HG03520 (cell line): ENCODE data around the gene KREMEN1.
"Not testable (repeated sequence)": the region's sequence is repeated elsewhere in the genome, so short reads cannot be mapped to it uniquely, and the experiment has no call there.

ENCODE experiments used
- ATAC-seq: cut with Tn5 transposase; IDR thresholded peaks from one replicate; pipeline ENCODE4 v1.9.1; 2021; ENCODE audit warnings: mild to moderate bottlenecking, moderate library complexity; ENCODE audit not compliant: unreplicated experiment

The KREMEN1 gene

GRCh38 chr22:29074276-29074772 lies 1.5 kb downstream of the KREMEN1 start:
- no peak for ATAC-seq

DNA sequence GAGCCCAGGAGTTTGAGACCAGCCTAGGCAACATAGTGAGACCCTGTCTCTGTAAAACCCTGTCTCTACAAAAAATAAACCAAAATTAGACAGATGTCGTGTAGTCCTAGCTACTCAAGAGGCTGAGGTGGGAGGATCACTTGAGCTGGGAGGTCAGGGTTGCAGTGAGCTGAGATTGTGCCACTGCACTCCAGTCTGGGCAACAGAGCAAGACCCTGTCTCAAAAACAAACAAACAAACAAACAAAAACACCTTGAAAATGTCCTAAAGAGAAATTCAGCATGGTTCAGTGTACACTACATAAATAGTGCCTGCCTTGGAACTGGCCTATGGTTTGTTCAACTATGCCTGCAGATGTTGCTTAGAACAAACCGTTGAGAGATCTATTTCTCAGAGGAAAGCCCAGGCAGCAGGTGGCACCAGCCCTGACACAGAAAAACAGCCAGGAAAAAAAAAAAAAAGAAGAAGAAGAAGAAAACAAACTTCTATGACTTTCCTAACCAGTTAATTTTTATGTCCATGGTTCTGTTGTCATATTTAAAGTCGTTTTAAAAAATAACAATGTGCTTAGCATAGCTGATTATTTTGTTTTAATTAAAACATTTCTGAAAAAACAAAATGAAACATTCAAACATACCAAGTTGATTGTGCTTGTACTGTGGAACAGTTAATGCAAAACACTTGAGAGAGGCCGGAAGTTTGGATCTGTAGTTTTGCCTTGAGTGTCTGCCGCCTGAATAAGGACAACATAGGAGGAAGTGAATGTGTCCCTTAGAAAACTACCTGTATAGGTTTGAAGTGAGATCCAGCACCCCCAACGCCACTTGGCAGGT lies 5.4 kb downstream of the KREMEN1 start:
- ATAC-seq = no peak

DNA sequence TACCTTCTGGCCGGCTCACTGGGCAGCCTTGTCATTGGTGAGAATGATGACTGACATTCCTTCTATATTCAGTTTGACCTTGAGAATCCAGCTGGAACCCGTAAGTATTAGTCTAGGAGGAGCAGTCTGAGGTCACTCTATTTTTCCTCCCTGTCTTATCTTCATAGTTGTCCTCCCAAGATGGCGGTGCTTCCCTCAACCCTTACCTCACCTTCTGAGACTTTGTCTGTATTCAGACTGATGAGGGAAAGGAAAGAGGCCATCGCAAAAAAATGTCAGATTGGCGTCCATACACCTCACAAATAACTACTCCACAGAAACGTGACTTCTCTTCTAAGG lies 6.0 kb downstream of the KREMEN1 start:
- ATAC-seq = no peak

GRCh38 chr22:29079218-29079901 lies 6.5 kb downstream of the KREMEN1 start:
- no peak for ATAC-seq

DNA sequence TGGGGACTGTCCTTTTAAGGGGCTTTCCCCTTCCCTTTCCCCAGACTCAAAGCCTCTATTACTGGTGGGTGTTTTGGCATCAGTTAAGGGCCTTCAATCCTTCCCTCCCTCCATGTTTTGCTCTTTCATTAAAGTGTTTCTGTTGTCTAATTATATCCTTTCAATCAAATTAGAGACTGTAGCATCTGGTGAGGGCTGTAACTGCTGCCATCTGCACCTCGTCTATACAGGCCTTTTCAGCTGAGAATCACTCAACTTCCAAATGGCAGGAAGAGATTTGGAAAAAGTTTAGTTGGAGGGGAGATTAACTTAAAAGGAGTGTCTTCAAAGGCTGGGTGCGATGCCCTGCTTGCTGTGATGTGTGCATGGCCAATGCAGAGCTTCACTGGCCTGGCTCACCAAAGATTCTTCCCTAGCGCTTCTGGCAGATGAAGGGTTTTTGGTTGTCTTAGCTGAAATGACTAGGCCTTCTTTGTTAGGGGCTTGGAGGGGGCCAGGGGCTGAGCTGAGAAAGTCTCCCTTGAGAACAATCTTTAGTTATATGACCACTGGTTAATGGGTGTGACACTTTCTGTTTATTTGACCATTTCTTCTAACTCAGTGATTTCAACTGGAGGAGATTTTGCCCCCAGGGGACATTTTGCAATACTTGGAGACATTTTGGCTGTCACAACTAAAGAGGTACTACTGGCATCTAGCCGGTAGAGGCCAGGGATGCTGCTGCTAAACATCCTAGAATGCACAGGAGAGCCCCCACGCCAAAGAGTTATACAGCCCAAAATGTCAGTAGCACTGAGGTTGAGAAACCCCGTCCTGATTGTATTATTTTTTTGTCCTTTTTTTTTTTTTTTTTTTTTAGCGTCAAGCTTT lies 7.5 kb downstream of the KREMEN1 start:
- no peak for ATAC-seq

- ATAC-seq = no peak
Observed at GRCh38 chr22:29081517-29082236, 8.8 kb downstream of the KREMEN1 start.

DNA sequence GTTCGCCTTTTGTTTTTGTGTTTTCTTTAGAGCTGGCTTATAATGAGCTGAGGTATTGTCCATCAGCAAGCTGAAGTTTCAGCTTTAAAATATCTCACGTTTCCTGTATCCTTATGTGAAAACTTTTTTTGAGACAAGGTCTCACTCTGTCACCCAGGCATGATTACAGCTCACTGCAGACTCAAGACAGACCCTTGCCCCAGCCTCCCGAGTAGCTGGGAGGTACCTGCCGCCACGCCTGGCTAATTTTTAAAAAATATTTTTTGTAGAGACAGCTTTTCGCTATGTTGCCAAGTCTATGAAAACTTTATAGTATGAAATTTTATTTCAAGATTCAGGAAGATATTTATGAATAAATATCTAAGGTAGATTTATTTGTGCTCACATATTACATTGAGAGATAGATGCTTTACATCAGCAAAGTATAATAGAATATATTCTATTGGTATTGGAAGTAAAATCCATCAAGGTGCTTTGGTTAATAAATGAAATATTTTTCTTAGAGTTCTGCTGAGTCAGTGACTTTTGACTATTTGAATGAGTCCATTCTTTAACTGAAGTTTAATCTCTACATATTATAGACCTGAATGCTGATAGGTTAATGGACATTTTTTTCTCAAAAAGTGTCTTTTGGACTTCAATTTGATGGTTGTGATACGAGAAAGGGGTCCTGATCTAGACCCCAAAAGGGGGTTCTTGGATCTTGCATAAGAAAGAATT lies 10.2 kb downstream of the KREMEN1 start:
- no peak for ATAC-seq

GRCh38 chr22:29083576-29083932 lies 10.7 kb downstream of the KREMEN1 start:
- not testable (repeated sequence) for ATAC-seq

- ATAC-seq = no peak
Observed at GRCh38 chr22:29083933-29084591, 11.2 kb downstream of the KREMEN1 start.

DNA sequence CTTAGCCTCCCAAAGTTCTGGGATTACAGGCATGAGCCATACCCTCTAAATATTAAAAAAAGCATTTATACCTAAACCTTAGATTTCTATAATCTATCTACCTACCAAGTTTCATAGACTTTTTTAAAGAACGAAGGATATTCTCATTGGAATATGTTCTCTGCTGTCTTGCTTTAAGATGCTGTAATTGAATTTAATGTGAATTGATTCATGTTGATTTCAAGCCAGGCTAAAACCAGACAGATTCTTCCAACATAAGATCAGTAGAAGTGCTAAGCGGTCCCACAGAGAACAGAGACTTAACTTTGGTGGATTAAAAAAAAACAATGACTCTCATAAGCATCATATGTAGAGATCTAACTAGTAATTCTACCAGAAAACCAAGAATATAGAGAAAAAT lies 14.2 kb downstream of the KREMEN1 start:
- ATAC-seq = no peak

DNA sequence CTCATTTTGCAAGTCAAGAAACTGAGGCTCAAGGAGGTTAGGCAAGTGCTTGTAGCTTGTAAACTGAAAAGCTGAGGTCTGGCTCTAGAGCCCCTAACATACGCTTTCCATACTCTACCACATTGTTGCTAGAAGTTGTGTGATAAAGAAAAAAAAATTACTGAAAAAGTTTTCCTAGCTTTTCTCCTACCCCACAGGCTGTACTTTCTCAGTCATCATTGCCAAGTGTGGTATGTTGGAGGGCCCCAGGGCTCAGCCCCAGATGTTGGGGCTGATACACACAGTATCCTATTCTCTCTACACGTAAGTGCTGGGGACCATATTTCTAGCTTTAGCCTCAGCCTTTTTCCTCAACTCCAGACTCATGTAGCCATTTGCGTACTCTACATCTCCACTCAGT lies 16.0 kb downstream of the KREMEN1 start:
- ATAC-seq = no peak

DNA sequence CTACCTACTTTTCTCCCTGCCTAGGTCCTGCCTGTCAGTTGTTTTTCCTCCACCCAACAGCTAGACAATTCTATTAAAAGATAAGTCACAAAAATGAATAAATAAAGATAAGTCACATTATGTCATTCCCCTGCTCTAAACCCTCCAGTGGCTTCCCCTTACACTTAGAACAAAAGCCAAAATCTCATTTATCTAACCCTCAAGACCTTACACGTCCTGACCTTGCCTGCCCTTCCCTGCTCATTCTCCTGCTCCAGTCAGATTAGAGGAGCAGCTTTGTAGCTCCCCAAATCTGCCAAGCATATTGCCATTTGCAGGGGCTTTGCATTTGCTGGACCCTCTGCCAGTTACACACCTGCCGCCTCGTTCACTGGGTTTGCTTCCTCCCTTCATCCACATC lies 16.7 kb downstream of the KREMEN1 start:
- no peak for ATAC-seq

DNA sequence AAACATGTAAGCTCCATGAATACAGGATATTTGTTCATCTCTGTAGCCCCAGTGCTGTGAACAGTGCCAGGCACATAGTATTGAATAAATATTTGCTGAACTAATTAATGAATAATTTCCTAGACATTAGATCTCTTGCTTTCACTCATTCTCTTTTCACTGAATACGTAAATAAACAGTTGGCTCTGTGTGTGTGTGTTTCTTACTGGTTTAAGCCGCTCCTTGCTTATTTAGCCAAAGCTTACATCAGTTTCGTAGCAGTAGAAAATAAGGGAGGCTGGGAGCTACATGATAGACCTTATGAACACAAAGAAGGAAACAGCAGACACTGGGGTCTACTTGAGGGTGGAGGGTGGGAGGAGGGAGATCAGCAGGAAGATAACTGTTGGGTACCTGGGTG lies 17.2 kb downstream of the KREMEN1 start:
- no peak for ATAC-seq

GRCh38 chr22:29092243-29092642 lies 19.4 kb downstream of the KREMEN1 start:
- ATAC-seq = no peak

- ATAC-seq = no peak
Observed at GRCh38 chr22:29093030-29093429, 20.2 kb downstream of the KREMEN1 start.

DNA sequence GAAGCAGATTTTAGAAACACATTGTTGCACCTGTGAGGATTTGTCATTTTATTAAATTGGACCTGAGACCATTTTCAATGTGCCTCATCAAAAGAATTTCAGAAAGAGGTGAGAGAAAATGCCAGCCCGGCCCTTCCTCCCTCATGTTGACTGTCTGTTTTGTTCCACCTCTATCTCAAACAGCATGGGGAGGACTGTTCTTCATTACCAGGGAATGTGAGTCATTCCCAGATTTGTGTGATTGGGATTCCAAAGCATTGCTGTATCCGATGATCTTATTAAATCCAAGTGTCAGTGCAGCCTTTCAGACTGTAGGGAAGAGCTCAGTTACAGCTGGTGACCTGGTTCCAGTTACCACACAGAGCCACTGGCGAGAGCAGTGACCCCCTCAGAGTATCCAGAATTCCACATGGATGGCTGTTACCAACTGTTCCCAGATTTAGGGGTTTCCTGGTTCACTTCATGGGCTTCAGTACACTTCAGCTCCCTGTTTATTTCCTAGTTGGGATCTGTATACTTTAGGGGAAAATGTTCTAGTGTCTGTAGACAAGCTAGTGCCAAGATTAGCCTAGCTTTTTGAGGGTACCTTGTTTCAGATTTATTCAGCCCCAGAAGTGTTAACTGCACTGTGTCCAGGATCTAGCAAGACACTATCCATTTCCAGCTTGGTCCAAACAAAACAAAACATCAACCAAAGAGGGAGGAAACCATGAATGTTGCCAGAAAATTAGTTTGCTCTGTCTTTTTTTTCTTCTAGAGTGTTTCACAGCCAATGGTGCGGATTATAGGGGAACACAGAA lies 20.9 kb downstream of the KREMEN1 start:
- ATAC-seq = no peak

GRCh38 chr22:29095459-29095858 lies 22.6 kb downstream of the KREMEN1 start:
- ATAC-seq = no peak

- no peak for ATAC-seq
Observed at GRCh38 chr22:29096736-29097669, 24.2 kb downstream of the KREMEN1 start.
